HepG2 (cell line): Measurements from ENCODE around the gene CA7. TPM values are rescaled to one million over a fixed set of nuclear protein-coding genes. Genes with fewer than 3 reads are reported as not detected.

ENCODE experiments used
- ATAC-seq: fragments of 200-7000 bp; cut with Tn5 transposase; 3 replicates; pipeline ENCODE4 v1.9.1; 2020; ENCODE audit warnings: mild to moderate bottlenecking, moderate library complexity
- BruUV-seq: library from RNA; stranded (reverse); fragments of 400-500 nt; replicated peaks from 2 replicates; lab custom pipeline; 2021; lab: Mats Ljungman, UMichigan
- CTCF ChIA-PET: fragments of 300-600 bp; formaldehyde crosslinking; extraction: SDS; loops from one replicate; lab custom pipeline; 2021; ENCODE audit warnings: low total read pairs, inconsistent platforms, low intra/inter-chr PET ratio; lab: Yijun Ruan, JAX
- POLR2A ChIA-PET: fragments of 350-600 bp; sonication (Branson Sonifier 250); formaldehyde crosslinking; loops from one replicate; lab custom pipeline; 2020; ENCODE audit warnings: antibody characterized with exemption, inconsistent platforms; lab: Yijun Ruan, JAX
- DNase-seq: peaks from one replicate; pipeline ENCODE4 v3.0.0-alpha.2; 2015; ENCODE audit warnings: low spot score
- FAIRE-seq: peaks from 3 replicates; lab custom pipeline; 2011; peaks lifted over from hg19 to GRCh38; lab: Jason Lieb, UNC
- H2AFZ ChIP-seq: one replicate; pipeline ENCODE4 v1.6.1; 2011; ENCODE audit warnings: low read length, inconsistent platforms
- H3K27ac ChIP-seq: fragments of 300-600 bp; 3 replicates; pipeline ENCODE4 v1.8.0; 2011; ENCODE audit warnings: mixed run types, mild to moderate bottlenecking, mixed read lengths, low read length, inconsistent platforms; ENCODE audit not compliant: insufficient read depth; ENCODE audit errors: extremely low read length
- H3K27me3 ChIP-seq, 2 experiments: fragments of 200-600 bp in 1 of 2; 2 replicates in 1 of 2; 3 replicates in 1 of 2; pipeline versions ENCODE4 v1.6.0 to v1.8.0; 2011; ENCODE audit warnings: low read length in 2 of 2, mild to moderate bottlenecking in 2 of 2, moderate library complexity in 2 of 2, inconsistent platforms in 1 of 2; ENCODE audit not compliant: insufficient read depth in 2 of 2, control insufficient read depth in 1 of 2
- H3K36me3 ChIP-seq, 2 experiments: fragments of 200-600 bp in 1 of 2; replicated peaks in 1 of 2; 2 replicates in 1 of 2; 3 replicates in 1 of 2; pipeline versions ENCODE4 v1.5.1 to v1.8.0; 2011; ENCODE audit warnings: low read length in 2 of 2, inconsistent platforms in 1 of 2; ENCODE audit not compliant: insufficient read depth in 2 of 2, control insufficient read depth in 1 of 2
- H3K4me1 ChIP-seq: 2 replicates; pipeline ENCODE4 v1.5.1; 2012; ENCODE audit warnings: low read length, inconsistent platforms; ENCODE audit not compliant: insufficient read depth
- H3K4me2 ChIP-seq: 2 replicates; pipeline ENCODE4 v1.6.0; 2011; ENCODE audit warnings: low read depth, low read length, inconsistent platforms
- H3K4me3 ChIP-seq, 3 experiments: fragments of 200-600 bp in 1 of 3; sonication (generic), shearing (Covaris generic) in 1 of 3; replicated peaks in 1 of 3; 2 replicates each; pipeline ENCODE4 v1.5.1; 2011 to 2016; ENCODE audit warnings: low read length in 3 of 3, inconsistent platforms in 2 of 3, low read depth in 2 of 3, mild to moderate bottlenecking in 2 of 3, control low read depth in 1 of 3, mixed read lengths in 1 of 3; ENCODE audit not compliant: insufficient read depth in 1 of 3
- H3K79me2 ChIP-seq: one replicate; pipeline ENCODE4 v1.6.1; 2011; ENCODE audit warnings: low read length, inconsistent platforms; ENCODE audit not compliant: insufficient read depth
- H3K9ac ChIP-seq: 2 replicates; pipeline ENCODE4 v1.6.0; 2011; ENCODE audit warnings: mild to moderate bottlenecking, low read depth, low read length, inconsistent platforms; ENCODE audit not compliant: insufficient read depth
- H3K9me3 ChIP-seq: 2 replicates; pipeline ENCODE4 v1.5.1; 2012; ENCODE audit warnings: mild to moderate bottlenecking, low read length
- H4K20me1 ChIP-seq: 2 replicates; pipeline ENCODE4 v1.6.0; 2011; ENCODE audit warnings: inconsistent platforms, mild to moderate bottlenecking, low read length, moderate library complexity; ENCODE audit not compliant: insufficient read depth
- FOXA1 ChIP-seq, 2 experiments: fragments of 450-650 bp in 1 of 2; sonication (generic) in 1 of 2; formaldehyde crosslinking in 1 of 2; IDR thresholded peaks; 2 replicates each; pipeline versions ENCODE4 v1.4.0 to v1.6.1; 2016 to 2020; ENCODE audit warnings: missing genetic modification reagents in 1 of 2
- GATAD2A ChIP-seq: IDR thresholded peaks from 2 replicates; pipeline ENCODE4 v1.6.1; 2016
- HNF4A ChIP-seq: sonication (generic); formaldehyde crosslinking; IDR thresholded peaks from 2 replicates; pipeline ENCODE4 v1.4.0; 2020; ENCODE audit warnings: missing genetic modification reagents
- IKZF1 ChIP-seq: fragments of 450-650 bp; IDR thresholded peaks from 2 replicates; pipeline ENCODE4 v1.7.1; 2016
- MAFG ChIP-seq: sonication (generic); formaldehyde crosslinking; IDR thresholded peaks from 2 replicates; pipeline ENCODE4 v1.5.1; 2020; ENCODE audit warnings: mild to moderate bottlenecking, missing genetic modification reagents
- NKX3-1 ChIP-seq: sonication (generic); formaldehyde crosslinking; IDR thresholded peaks from 2 replicates; pipeline ENCODE4 v1.5.0; 2020; ENCODE audit warnings: missing genetic modification reagents
- NR2F6 ChIP-seq, 2 experiments: IDR thresholded peaks; 2 replicates each; pipeline ENCODE4 v1.6.1; 2016; ENCODE audit warnings: antibody characterized with exemption in 1 of 2, mild to moderate bottlenecking in 1 of 2
- NRL ChIP-seq: sonication (generic); formaldehyde crosslinking; IDR thresholded peaks from 2 replicates; pipeline ENCODE4 v1.5.0; 2020; ENCODE audit warnings: missing genetic modification reagents, mild to moderate bottlenecking, moderate library complexity, borderline replicate concordance
- PHF21A ChIP-seq: sonication (generic); formaldehyde crosslinking; IDR thresholded peaks from 2 replicates; pipeline ENCODE4 v1.5.0; 2020; ENCODE audit warnings: mild to moderate bottlenecking, missing genetic modification reagents
- RORA ChIP-seq: sonication (generic); formaldehyde crosslinking; IDR thresholded peaks from 2 replicates; pipeline ENCODE4 v1.5.0; 2020; ENCODE audit warnings: mild to moderate bottlenecking, missing genetic modification reagents, moderate library complexity
- ZBTB10 ChIP-seq: sonication (generic); formaldehyde crosslinking; IDR thresholded peaks from 2 replicates; pipeline ENCODE4 v1.4.0; 2020; ENCODE audit warnings: missing genetic modification reagents, borderline replicate concordance
- ZKSCAN5 ChIP-seq: sonication (generic); formaldehyde crosslinking; IDR thresholded peaks from 2 replicates; pipeline ENCODE4 v1.5.1; 2020; ENCODE audit warnings: mild to moderate bottlenecking, missing genetic modification reagents
- ZNF232 ChIP-seq: sonication (generic); formaldehyde crosslinking; IDR thresholded peaks from 2 replicates; pipeline ENCODE4 v1.4.0; 2020; ENCODE audit warnings: missing genetic modification reagents, borderline replicate concordance
- ZZZ3 ChIP-seq: sonication (generic); formaldehyde crosslinking; IDR thresholded peaks from 2 replicates; pipeline ENCODE4 v1.4.0; 2020; ENCODE audit warnings: missing genetic modification reagents, mild to moderate bottlenecking, borderline replicate concordance
- WGBS: methylation state at CpG from one replicate; pipeline ENCODE4 v1.1.6; 2017; ENCODE audit warnings: low lambda C conversion rate; 5-methylcytosine and 5-hydroxymethylcytosine counted together
- in situ Hi-C: cut with HindIII; loops from 2 replicates; pipeline ENCODE4 v1.10.0; 2017; ENCODE audit warnings: low pct_unique_long_range_greater_than_20kb; ENCODE audit not compliant: extremely low pct_ligation_motif_present
- intact Hi-C: fragments of 100-400 bp; cut with micrococcal nuclease; formaldehyde crosslinking; loops from one replicate; pipeline ENCODE4 v1.10.0; 2022; ENCODE audit not compliant: unreplicated experiment
- polyA plus RNA-seq, 8 experiments: library from polyadenylated mRNA; depleted of rRNA in 3 of 8; stranded (reverse) in 7 of 8; unstranded in 1 of 8; fragments of >200 nt; fragmentation: Illumina TruSeq in 4 of 8; extraction: Trizol in 4 of 8; gene quantifications; 2 replicates each; pipeline versions ENCODE4 v1.2.1 to v1.2.3, GENCODE V29; 2011 to 2016; ENCODE audit warnings: low read depth in 4 of 8, missing spikeins in 1 of 8, mixed read lengths in 1 of 8; ENCODE audit not compliant: insufficient read depth in 1 of 8
- total RNA-seq, 5 experiments: library from RNA; depleted of rRNA; stranded (reverse); fragments of >200 nt; fragmentation: Illumina TruSeq; extraction: Trizol; gene quantifications; 2 replicates each; pipeline ENCODE4 v1.2.3, GENCODE V29; 2016; ENCODE audit warnings: low read depth in 1 of 5

Gene CA7
- total and polyA plus RNA-seq, 2 of the 13 experiments (the other 11 are each of a cell fraction or from before 2014, with no cell fraction given): not detected

GRCh38 chr16:66832190-66832589, 12.0 kb upstream of the CA7 start:
- Histone ChIP-seq H3K4me1 (peaks cover 49% of the 10 kb centered on the region), H3K4me2 (no peak overlapping the region), H2AFZ (peak overlapping the region; percentile 10), H3K36me3 (peaks cover 0 to 13% of the 10 kb centered on the region in 2 experiments; a peak in 4 of 5 replicates), H3K9ac (no peak overlapping the region), H3K27ac (no peak overlapping the region), H3K79me2 (peaks cover 26% of the 10 kb centered on the region), H4K20me1 (no peaks in the 10 kb centered on the region), H3K27me3 (peaks cover 0 to 21% of the 10 kb centered on the region in 2 experiments; a peak in 3 of 5 replicates), H3K4me3 (no peak overlapping the region), H3K9me3 (no peaks in the 10 kb centered on the region)
- ChIA-PET POLR2A (no interaction called here), CTCF (interaction anchor here (1.6 kb wide), 1 partner anchor 36 kb away, joined by 4 read pairs; no protein-coding TSS in a partner anchor)
- 0 out of 2 replicates have a peak, but pooled peaks have one; percentile 3 for TF ChIP-seq HNF4A (CRISPR knock-in tag)
- TF ChIP-seq PHF21A (CRISPR knock-in tag): no peak
- in situ Hi-C loops (no loop called here), intact Hi-C loops (loop anchor here (5.0 kb wide), 1 partner anchor 170 kb away; no protein-coding TSS in a partner anchor)
- ATAC-seq: no peak
- 57% methylated on average over 3 of the region's 3 CpGs for WGBS
- no peak for FAIRE-seq
- DNase-seq: no peak
- BruUV-seq: no TSS peak

- no peaks in the 10 kb centered on the region for H3K9me3 ChIP-seq
- H3K4me3 ChIP-seq: no peak overlapping the region
- ChIA-PET POLR2A (no interaction called here), CTCF (interaction anchor here (1.6 kb wide), 1 partner anchor 35 kb away, joined by 4 read pairs; no protein-coding TSS in a partner anchor)
- in situ Hi-C loops (no loop called here), intact Hi-C loops (loop anchor here (5.0 kb wide), 1 partner anchor 170 kb away; no protein-coding TSS in a partner anchor)
- no peak overlapping the region for H3K9ac ChIP-seq
- peaks cover 0 to 21% of the 10 kb centered on the region in 2 experiments; a peak in 3 of 5 replicates for H3K27me3 ChIP-seq
- H3K4me2 ChIP-seq: no peak overlapping the region
- peaks cover 49% of the 10 kb centered on the region for H3K4me1 ChIP-seq
- no peak overlapping the region for H3K27ac ChIP-seq
- no peak overlapping the region for H2AFZ ChIP-seq
- no TSS peak for BruUV-seq
- peaks cover 23% of the 10 kb centered on the region for H3K79me2 ChIP-seq
- WGBS: 14% methylated on average over 7 of the region's 7 CpGs
- no peaks in the 10 kb centered on the region for H4K20me1 ChIP-seq
- FAIRE-seq (no peak), ATAC-seq (no peak), DNase-seq (no peak)
- H3K36me3 ChIP-seq: peaks cover 0 to 10% of the 10 kb centered on the region in 2 experiments; a peak in 3 of 5 replicates
- TF ChIP-seq ZZZ3 (no peak), NKX3-1 (no peak), NRL (CRISPR knock-in tag) (no peak), NR2F6 (IDR thresholded peaks at IDR 0.05) (no peak), NR2F6 (CRISPR knock-in tag; IDR thresholded peaks at IDR 0.05) (no peak), ZBTB10 (no peak), IKZF1 (no peak), ZNF232 (CRISPR knock-in tag) (no peak), MAFG (CRISPR knock-in tag) (no peak), RORA (no peak), ZKSCAN5 (CRISPR knock-in tag) (no peak), FOXA1 (IDR thresholded peaks at IDR 0.05) (no peak), FOXA1 (CRISPR knock-in tag; IDR thresholded peaks at IDR 0.05) (no peak), GATAD2A (CRISPR knock-in tag) (no peak)
Measured at GRCh38 chr16:66832661-66833305, 11.4 kb upstream of the CA7 start.
